Left lung (tissue), 10 donors: ENCODE data around the gene ISYNA1. TPM values are rescaled to one million over a fixed set of nuclear protein-coding genes. Genes with fewer than 3 reads are reported as not detected.

Source experiments
- ATAC-seq: fragments of 200-7000 bp; cut with Tn5 transposase; one replicate; pipeline ENCODE4 v1.9.1; 2020; ENCODE audit warnings: moderate library complexity
- DNase-seq, 4 donors: peaks; one replicate each; pipeline ENCODE4 v3.0.0-alpha.2; 2013 to 2020
- H3K27ac ChIP-seq, 2 donors: fragments of 200-600 bp; sonication (generic) in 1 of 2; one replicate each; pipeline versions ENCODE4 v1.5.0 to v1.8.0; 2020 to 2021
- H3K27me3 ChIP-seq, 2 donors: fragments of 200-600 bp; sonication (generic) in 1 of 2; one replicate each; pipeline versions ENCODE4 v1.5.0 to v1.8.0; 2020 to 2021
- H3K36me3 ChIP-seq, 2 donors: fragments of 200-600 bp; sonication (generic) in 1 of 2; one replicate each; pipeline versions ENCODE4 v1.5.0 to v1.8.0; 2020 to 2021
- H3K4me1 ChIP-seq, 2 donors: fragments of 200-600 bp; one replicate each; pipeline ENCODE4 v1.8.0; 2021
- H3K4me3 ChIP-seq, 2 donors: fragments of 200-600 bp; sonication (generic) in 1 of 2; one replicate each; pipeline versions ENCODE4 v1.5.0 to v1.8.0; 2020 to 2021; ENCODE audit warnings: mild to moderate bottlenecking in 1 of 2
- H3K9me3 ChIP-seq, 2 donors: fragments of 200-600 bp; sonication (generic) in 1 of 2; one replicate each; pipeline versions ENCODE4 v1.5.0 to v1.8.0; 2020 to 2021
- intact Hi-C, 2 donors: fragments of 100-400 bp; cut with DNase I; formaldehyde crosslinking; loops; one replicate each; pipeline versions ENCODE4 v1.11.2 to v1.14.2; 2022
- polyA plus RNA-seq, 6 donors: library from polyadenylated mRNA; unstranded; fragments of 120-200 nt; gene quantifications; one replicate each; pipeline ENCODE4 v1.2.1, GENCODE V29; 2013; ENCODE audit not compliant: insufficient read length in 6 of 6
- total RNA-seq, 2 donors: library from RNA; stranded (reverse); fragmentation: NEBNext Ultra II Directional; extraction: Animal tissue kit (Norgen Biotek cat#: 25700); gene quantifications; one replicate each; pipeline ENCODE4 v1.2.1, GENCODE V29; 2021
- TF ChIP-seq, protein P1 (sequence below), 2 donors: fragments of 200-600 bp; sonication (generic) in 1 of 2; IDR thresholded peaks; one replicate each; pipeline versions ENCODE4 v1.5.0 to v1.8.0; 2021; ENCODE audit warnings: antibody characterized with exemption in 2 of 2
- donor health status: DM: no; HTN: yes; CAD: no.
- donor health status: DM: no; HTN: no; CAD: no.

The ISYNA1 gene
- total and polyA plus RNA-seq, 8 donors: 22.8 to 159 (median 119) TPM

DNA sequence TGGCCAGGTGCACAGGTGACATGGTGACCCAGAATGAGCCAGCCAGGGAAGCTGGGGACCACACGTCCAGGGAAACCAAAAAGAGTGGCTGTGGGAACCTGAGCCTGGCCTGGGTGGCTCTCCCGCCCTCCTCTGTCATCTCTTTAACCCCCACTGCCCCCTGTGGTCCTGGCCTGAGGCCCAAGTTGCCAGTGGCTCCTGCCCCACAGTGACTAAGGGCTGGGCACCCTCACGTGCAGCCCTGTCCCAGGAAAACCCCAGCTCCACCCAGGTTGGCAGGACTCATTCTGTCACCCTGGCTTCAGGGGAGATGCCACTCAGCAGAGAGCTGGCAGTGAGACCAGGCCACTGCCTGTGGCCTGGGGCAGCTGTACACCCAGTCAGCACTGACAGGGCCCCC, 30.6 kb upstream of the ISYNA1 start:
- ATAC-seq: no peak
- intact Hi-C loops: loop anchor here in 1 of 2 donors (10.0 kb wide), 1 partner anchor 96 kb away; no protein-coding TSS in a partner anchor
- no peak overlapping the region for H3K27ac ChIP-seq

DNA sequence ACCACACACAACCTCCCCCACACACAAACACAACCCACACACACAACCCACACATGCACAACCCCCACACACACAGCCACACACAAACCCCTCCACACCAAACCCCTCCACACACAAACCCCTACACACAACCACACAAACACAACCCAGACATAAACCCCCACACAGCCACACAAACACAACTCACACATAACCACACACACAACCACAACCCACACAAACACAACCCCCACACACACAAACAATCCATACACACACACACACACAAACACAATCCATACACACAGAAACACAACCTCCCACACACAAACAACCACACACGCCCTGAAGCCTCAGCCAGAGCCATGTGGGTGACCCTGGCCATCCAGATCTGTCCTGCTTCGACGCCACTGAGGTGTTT, 30.0 kb upstream of the ISYNA1 start:
- DNase-seq (peak in 1 of 4 donors; percentile 37), ATAC-seq (no peak)
- H3K9me3 ChIP-seq: no peaks in the 10 kb centered on the region
- no peaks in the 10 kb centered on the region for H3K27me3 ChIP-seq
- no peak overlapping the region for H3K4me3 ChIP-seq
- H3K4me1 ChIP-seq: peaks cover 15 to 60% of the 10 kb centered on the region in 2 donors
- no peak overlapping the region for H3K27ac ChIP-seq
- TF ChIP-seq, protein P1, sequence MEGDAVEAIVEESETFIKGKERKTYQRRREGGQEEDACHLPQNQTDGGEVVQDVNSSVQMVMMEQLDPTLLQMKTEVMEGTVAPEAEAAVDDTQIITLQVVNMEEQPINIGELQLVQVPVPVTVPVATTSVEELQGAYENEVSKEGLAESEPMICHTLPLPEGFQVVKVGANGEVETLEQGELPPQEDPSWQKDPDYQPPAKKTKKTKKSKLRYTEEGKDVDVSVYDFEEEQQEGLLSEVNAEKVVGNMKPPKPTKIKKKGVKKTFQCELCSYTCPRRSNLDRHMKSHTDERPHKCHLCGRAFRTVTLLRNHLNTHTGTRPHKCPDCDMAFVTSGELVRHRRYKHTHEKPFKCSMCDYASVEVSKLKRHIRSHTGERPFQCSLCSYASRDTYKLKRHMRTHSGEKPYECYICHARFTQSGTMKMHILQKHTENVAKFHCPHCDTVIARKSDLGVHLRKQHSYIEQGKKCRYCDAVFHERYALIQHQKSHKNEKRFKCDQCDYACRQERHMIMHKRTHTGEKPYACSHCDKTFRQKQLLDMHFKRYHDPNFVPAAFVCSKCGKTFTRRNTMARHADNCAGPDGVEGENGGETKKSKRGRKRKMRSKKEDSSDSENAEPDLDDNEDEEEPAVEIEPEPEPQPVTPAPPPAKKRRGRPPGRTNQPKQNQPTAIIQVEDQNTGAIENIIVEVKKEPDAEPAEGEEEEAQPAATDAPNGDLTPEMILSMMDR (IDR thresholded peaks at IDR 0.05): no peak
- peaks cover 0 to 64% of the 10 kb centered on the region in 2 donors for H3K36me3 ChIP-seq
- intact Hi-C loops: loop anchor here in 1 of 2 donors (10.0 kb wide), 1 partner anchor 97 kb away; no protein-coding TSS in a partner anchor

More for the DNA sequence above, 30.6 kb upstream of the ISYNA1 start:
- Histone ChIP-seq H3K36me3 (peaks cover 0 to 63% of the 10 kb centered on the region in 2 donors), H3K4me1 (peaks cover 15 to 64% of the 10 kb centered on the region in 2 donors), H3K4me3 (no peak overlapping the region), H3K9me3 (no peaks in the 10 kb centered on the region), H3K27me3 (no peaks in the 10 kb centered on the region)
- DNase-seq: peak in 1 of 4 donors; percentile 39
- TF ChIP-seq, protein P1 (IDR thresholded peaks at IDR 0.05): no peak

DNA sequence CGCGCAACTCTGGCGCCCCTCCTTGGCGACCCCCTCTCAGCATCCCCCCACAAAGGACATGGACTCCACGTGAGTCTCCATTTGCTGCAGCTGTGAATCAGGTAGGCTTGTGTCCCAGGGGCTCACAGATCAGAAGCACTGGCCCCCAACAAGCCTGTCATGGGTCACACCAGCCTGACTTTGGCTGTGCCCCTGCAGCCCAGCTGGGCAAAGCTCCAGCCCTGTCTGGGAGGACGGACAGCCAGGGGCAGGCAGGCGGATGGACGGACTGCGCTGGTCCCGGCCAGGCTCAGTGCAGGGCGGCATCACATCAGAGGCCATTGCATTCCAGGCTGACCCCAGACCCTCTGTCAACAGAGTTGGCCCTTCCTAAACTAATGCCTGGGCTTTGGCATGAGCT, 28.4 kb upstream of the ISYNA1 start:
- Histone ChIP-seq H3K27ac (no peak overlapping the region), H3K27me3 (no peaks in the 10 kb centered on the region), H3K4me3 (no peak overlapping the region), H3K4me1 (peaks cover 15 to 54% of the 10 kb centered on the region in 2 donors), H3K36me3 (peaks cover 0 to 59% of the 10 kb centered on the region in 2 donors), H3K9me3 (no peaks in the 10 kb centered on the region)
- DNase-seq: peak in 1 of 4 donors; percentile 71
- ATAC-seq: no peak
- intact Hi-C loops: loop anchor here in 1 of 2 donors (10.0 kb wide), 1 partner anchor 98 kb away; no protein-coding TSS in a partner anchor
- TF ChIP-seq, protein P1 (IDR thresholded peaks at IDR 0.05): no peak

GRCh38 chr19:18465964-18466339, 28.0 kb upstream of the ISYNA1 start:
- Histone ChIP-seq H3K4me3 (no peak overlapping the region), H3K36me3 (peaks cover 0 to 59% of the 10 kb centered on the region in 2 donors), H3K27ac (no peak overlapping the region), H3K4me1 (peaks cover 15 to 54% of the 10 kb centered on the region in 2 donors), H3K9me3 (no peaks in the 10 kb centered on the region), H3K27me3 (no peaks in the 10 kb centered on the region)
- TF ChIP-seq, protein P1 (IDR thresholded peaks at IDR 0.05): no peak
- DNase-seq (peak in 1 of 4 donors; percentile 58), ATAC-seq (no peak)
- intact Hi-C loops: loop anchor here in 1 of 2 donors (10.0 kb wide), 1 partner anchor 99 kb away; no protein-coding TSS in a partner anchor

GRCh38 chr19:18465214-18465963, 27.5 kb upstream of the ISYNA1 start:
- Histone ChIP-seq H3K4me1 (peaks cover 15 to 55% of the 10 kb centered on the region in 2 donors), H3K27me3 (no peaks in the 10 kb centered on the region), H3K4me3 (no peak overlapping the region), H3K9me3 (no peaks in the 10 kb centered on the region), H3K27ac (peak overlapping the region; percentile 72 to 79), H3K36me3 (peaks cover 0 to 59% of the 10 kb centered on the region in 2 donors)
- no peak for ATAC-seq
- intact Hi-C loops: loop anchor here in 1 of 2 donors (10.0 kb wide), 1 partner anchor 99 kb away; no protein-coding TSS in a partner anchor
- TF ChIP-seq, protein P1 (IDR thresholded peaks at IDR 0.05): no peak
- DNase-seq: peak in 1 of 4 donors; percentile 78
